Osteocyte (in vitro differentiated cells): ENCODE results near the gene RHO. TPM values are rescaled to one million over a fixed set of nuclear protein-coding genes. Genes with fewer than 3 reads are reported as not detected.
A peak's percentile ranks its signal among the peaks of the same experiment; 100 is the strongest.

ENCODE experiments used
- DNase-seq: peaks from one replicate; pipeline ENCODE4 v3.0.0; 2021; ENCODE audit warnings: mixed read lengths; ENCODE audit not compliant: unreplicated experiment; ENCODE audit errors: extremely low spot score
- H3K27ac Mint-ChIP-seq: one replicate; pipeline ENCODE4 v1.8.0; 2021; ENCODE audit warnings: mild to moderate bottlenecking, mixed read lengths; ENCODE audit not compliant: unreplicated experiment
- H3K27me3 Mint-ChIP-seq: one replicate; pipeline ENCODE4 v1.8.0; 2021; ENCODE audit warnings: mixed read lengths; ENCODE audit not compliant: unreplicated experiment
- H3K36me3 Mint-ChIP-seq: one replicate; pipeline ENCODE4 v1.8.0; 2021; ENCODE audit warnings: mixed read lengths; ENCODE audit not compliant: unreplicated experiment
- H3K4me1 Mint-ChIP-seq: one replicate; pipeline ENCODE4 v1.8.0; 2021; ENCODE audit warnings: mixed read lengths; ENCODE audit not compliant: unreplicated experiment
- H3K4me3 Mint-ChIP-seq: one replicate; pipeline ENCODE4 v1.8.0; 2021; ENCODE audit warnings: mild to moderate bottlenecking, moderate library complexity, mixed read lengths; ENCODE audit not compliant: unreplicated experiment
- H3K9me3 Mint-ChIP-seq: one replicate; pipeline ENCODE4 v1.8.0; 2021; ENCODE audit warnings: mixed read lengths; ENCODE audit not compliant: unreplicated experiment
- CTCF ChIP-seq: fragments of 200-600 bp; sonication (generic); IDR thresholded peaks from 2 replicates; pipeline ENCODE4 v1.5.0; 2021; ENCODE audit warnings: antibody characterized with exemption, mild to moderate bottlenecking, moderate library complexity
- total RNA-seq: library from RNA; stranded (reverse); gene quantifications from 2 replicates; pipeline ENCODE4 v1.2.1, GENCODE V29; 2021

Gene RHO
- total RNA-seq, 1 donor from 2014 or later: not detected

- peak overlapping the region; percentile 64 for H3K27ac Mint-ChIP-seq
- H3K27me3 Mint-ChIP-seq: no peaks in the 10 kb centered on the region
- H3K4me1 Mint-ChIP-seq: peaks cover 50% of the 10 kb centered on the region
- DNase-seq: no peak
- H3K4me3 Mint-ChIP-seq: no peak overlapping the region
- no peak for TF ChIP-seq CTCF
- peaks cover 13% of the 10 kb centered on the region for H3K36me3 Mint-ChIP-seq
- H3K9me3 Mint-ChIP-seq: no peaks in the 10 kb centered on the region
These were observed 24.0 kb downstream of the RHO start for GRCh38 chr3:129552287-129553050.

GRCh38 chr3:129553171-129553570, 24.7 kb downstream of the RHO start:
- Mint-ChIP-seq H3K36me3 (peaks cover 20% of the 10 kb centered on the region), H3K9me3 (no peaks in the 10 kb centered on the region), H3K4me1 (peaks cover 56% of the 10 kb centered on the region), H3K27me3 (no peaks in the 10 kb centered on the region), H3K27ac (no peak overlapping the region), H3K4me3 (no peak overlapping the region)
- TF ChIP-seq CTCF: no peak
- no peak for DNase-seq

- TF ChIP-seq CTCF: no peak
- Mint-ChIP-seq H3K4me1 (peaks cover 60% of the 10 kb centered on the region), H3K4me3 (no peak overlapping the region), H3K36me3 (peaks cover 23% of the 10 kb centered on the region), H3K9me3 (no peaks in the 10 kb centered on the region), H3K27me3 (no peaks in the 10 kb centered on the region), H3K27ac (no peak overlapping the region)
- no peak for DNase-seq
These were observed 25.3 kb downstream of the RHO start for GRCh38 chr3:129553719-129554118.

- Mint-ChIP-seq H3K9me3 (no peaks in the 10 kb centered on the region), H3K4me3 (no peak overlapping the region), H3K36me3 (peaks cover 23% of the 10 kb centered on the region), H3K27ac (peak overlapping the region; percentile 60), H3K27me3 (no peaks in the 10 kb centered on the region), H3K4me1 (peaks cover 64% of the 10 kb centered on the region)
- TF ChIP-seq CTCF: no peak
- no peak for DNase-seq
These were observed 26.1 kb downstream of the RHO start for GRCh38 chr3:129554356-129555152.

GRCh38 chr3:129555153-129555550, 26.7 kb downstream of the RHO start:
- Mint-ChIP-seq H3K27ac (no peak overlapping the region), H3K9me3 (no peaks in the 10 kb centered on the region), H3K4me3 (no peak overlapping the region), H3K4me1 (peaks cover 70% of the 10 kb centered on the region), H3K27me3 (no peaks in the 10 kb centered on the region), H3K36me3 (peaks cover 23% of the 10 kb centered on the region)
- DNase-seq: no peak
- no peak for TF ChIP-seq CTCF
